Erythroblast (primary cell): ENCODE data around the gene EDAR.

Source experiments
- GATA1 ChIP-seq: IDR thresholded peaks from 2 replicates; pipeline ENCODE4 v1.6.1; 2011; ENCODE audit warnings: low read depth, mild to moderate bottlenecking, control low read depth, low read length, moderate library complexity
- POLR2A ChIP-seq: IDR thresholded peaks from 2 replicates; pipeline ENCODE4 v1.6.1; 2011; ENCODE audit warnings: mild to moderate bottlenecking, low read length

GRCh38 chr2:109017017-109017416 lies 28.0 kb upstream of the EDAR start:
- TF ChIP-seq POLR2A, result no peak
- TF ChIP-seq GATA1, result no peak
